ENCODE results near the gene DCX.

DNA sequence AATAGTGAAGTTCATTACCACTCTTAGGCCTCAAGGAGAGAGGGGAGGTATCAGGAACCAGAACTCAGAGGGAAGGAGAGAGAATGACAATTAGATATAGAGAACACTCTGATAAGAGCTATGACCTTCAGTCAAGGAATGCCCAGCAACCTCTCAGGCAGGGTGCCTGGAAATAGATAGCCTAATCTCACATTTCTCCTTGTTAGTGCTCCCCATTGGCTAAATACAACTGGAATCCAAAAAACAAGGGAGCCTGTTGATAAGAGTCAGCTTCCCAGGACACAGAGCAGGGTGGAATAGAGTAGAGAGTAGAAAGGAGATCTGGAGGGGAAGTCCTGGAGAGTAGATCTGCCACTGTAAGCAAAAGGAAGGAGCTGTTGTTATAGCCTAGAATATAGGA, 62.1 kb downstream of the DCX start:
- TF ChIP-seq POLR2A (IDR thresholded peaks at IDR 0.05; ENCODE audit: low read length) (no peak), GATA1 (IDR thresholded peaks at IDR 0.05; ENCODE audit: low read depth, low read length) (no peak)
